RWPE2 (cell line): ENCODE results near the gene TRIO.

ENCODE experiments used
- ATAC-seq: fragments of 200-7000 bp; cut with Tn5 transposase; 3 replicates; pipeline ENCODE4 v1.9.1; 2021; ENCODE audit warnings: low read depth
- DNase-seq: peaks from one replicate; pipeline ENCODE4 v3.0.0-alpha.2; 2020; ENCODE audit warnings: low spot score
- H3K27ac ChIP-seq: fragments of 450-650 bp; 2 replicates; pipeline ENCODE4 v1.5.1; 2017; ENCODE audit warnings: mild to moderate bottlenecking; ENCODE audit not compliant: poor library complexity, severe bottlenecking
- H3K27me3 ChIP-seq: fragments of 250-450 bp; sonication (Bioruptor Pico); 2 replicates; pipeline ENCODE4 v1.5.1; 2021; ENCODE audit warnings: mild to moderate bottlenecking, moderate library complexity; ENCODE audit not compliant: insufficient read depth, poor library complexity, severe bottlenecking
- H3K36me3 ChIP-seq: fragments of 250-450 bp; sonication (Bioruptor Pico); 2 replicates; pipeline ENCODE4 v1.5.1; 2020; ENCODE audit warnings: low read depth, mild to moderate bottlenecking, moderate library complexity
- H3K4me1 ChIP-seq: fragments of 250-450 bp; sonication (Bioruptor Pico); 2 replicates; pipeline ENCODE4 v1.5.1; 2021; ENCODE audit warnings: mild to moderate bottlenecking, moderate library complexity; ENCODE audit not compliant: insufficient read depth, poor library complexity, severe bottlenecking
- H3K4me3 ChIP-seq: fragments of 250-450 bp; sonication (Bioruptor Pico); 2 replicates; pipeline ENCODE4 v1.5.1; 2021; ENCODE audit warnings: mild to moderate bottlenecking, moderate library complexity; ENCODE audit not compliant: severe bottlenecking
- H3K9me3 ChIP-seq: fragments of 250-450 bp; sonication (Bioruptor Pico); 2 replicates; pipeline ENCODE4 v1.5.1; 2021; ENCODE audit warnings: mild to moderate bottlenecking, moderate library complexity; ENCODE audit not compliant: severe bottlenecking
- CTCF ChIP-seq: fragments of 450-650 bp; IDR thresholded peaks from one replicate; pipeline ENCODE4 v1.5.1; 2017; ENCODE audit warnings: mild to moderate bottlenecking, moderate library complexity; ENCODE audit not compliant: poor library complexity, severe bottlenecking

Gene TRIO

GRCh38 chr5:14421851-14422250 is 278.7 kb downstream of the TRIO start:
- no peak for TF ChIP-seq CTCF

GRCh38 chr5:14424011-14424685 is 281.0 kb downstream of the TRIO start:
- no peak for TF ChIP-seq CTCF
- Histone ChIP-seq H3K4me3 (no peak overlapping the region), H3K4me1 (peaks cover 23% of the 10 kb centered on the region), H3K36me3 (peaks cover 87% of the 10 kb centered on the region), H3K9me3 (no peaks in the 10 kb centered on the region), H3K27me3 (no peaks in the 10 kb centered on the region), H3K27ac (no peak overlapping the region)
- no peak for ATAC-seq
- DNase-seq, result no peak

More at GRCh38 chr5:14421851-14422250, 278.7 kb downstream of the TRIO start:
- Histone ChIP-seq H3K4me3 (no peak overlapping the region), H3K27ac (peak overlapping the region; percentile 8), H3K36me3 (peaks cover 88% of the 10 kb centered on the region), H3K4me1 (peaks cover 14% of the 10 kb centered on the region), H3K27me3 (no peaks in the 10 kb centered on the region), H3K9me3 (no peaks in the 10 kb centered on the region)
- ATAC-seq (peak; percentile 29), DNase-seq (no peak)

GRCh38 chr5:14425559-14425958 is 282.4 kb downstream of the TRIO start:
- ATAC-seq (no peak), DNase-seq (no peak)
- Histone ChIP-seq H3K27me3 (no peaks in the 10 kb centered on the region), H3K4me3 (no peak overlapping the region), H3K27ac (no peak overlapping the region), H3K4me1 (peaks cover 22% of the 10 kb centered on the region), H3K9me3 (no peaks in the 10 kb centered on the region), H3K36me3 (peaks cover 77% of the 10 kb centered on the region)
- no peak for TF ChIP-seq CTCF

GRCh38 chr5:14426521-14426920 is 283.4 kb downstream of the TRIO start:
- ATAC-seq, result no peak
- TF ChIP-seq CTCF, result no peak
- H3K4me1 ChIP-seq, result peaks cover 14% of the 10 kb centered on the region
- H3K9me3 ChIP-seq, result no peaks in the 10 kb centered on the region
- H3K36me3 ChIP-seq, result peaks cover 74% of the 10 kb centered on the region
- DNase-seq, result no peak
- no peak overlapping the region for H3K27ac ChIP-seq
- H3K4me3 ChIP-seq, result no peak overlapping the region
- H3K27me3 ChIP-seq, result no peaks in the 10 kb centered on the region

- no peak overlapping the region for H3K27ac ChIP-seq
- ATAC-seq (peak; percentile 72; the same call in 2 of the 3 replicates), DNase-seq (no peak)
- no peak for TF ChIP-seq CTCF
- H3K27me3 ChIP-seq, result no peaks in the 10 kb centered on the region
- H3K9me3 ChIP-seq, result no peaks in the 10 kb centered on the region
- H3K36me3 ChIP-seq, result peaks cover 70% of the 10 kb centered on the region
- H3K4me1 ChIP-seq, result peaks cover 9% of the 10 kb centered on the region
- H3K4me3 ChIP-seq, result no peak overlapping the region
Observed at GRCh38 chr5:14428302-14429081, 285.4 kb downstream of the TRIO start.
